Transverse colon (tissue), 4 donors: Measurements from ENCODE around the gene OR51M1.

Experiments
- EP300 ChIP-seq: sonication (generic); formaldehyde crosslinking; IDR thresholded peaks from one replicate; pipeline ENCODE4 v1.6.1; 2017; ENCODE audit warnings: antibody characterized with exemption, low read depth
- POLR2AphosphoS5 ChIP-seq, 3 donors: sonication (generic); formaldehyde crosslinking; IDR thresholded peaks; one replicate each; pipeline ENCODE4 v1.6.1; 2016; ENCODE audit warnings: antibody characterized with exemption in 3 of 3
- TF ChIP-seq, protein P1 (sequence below), 5 experiments: fragments of 200-600 bp in 3 of 5; fragments of 450-650 bp in 2 of 5; sonication (generic) in 3 of 5; IDR thresholded peaks; 1 replicate in 2 of 5; 2 replicates in 3 of 5; pipeline ENCODE4 v1.5.1; 2016 to 2017; ENCODE audit warnings: antibody characterized with exemption in 5 of 5, inconsistent platforms in 3 of 5, mild to moderate bottlenecking in 2 of 5, moderate library complexity in 1 of 5

DNA sequence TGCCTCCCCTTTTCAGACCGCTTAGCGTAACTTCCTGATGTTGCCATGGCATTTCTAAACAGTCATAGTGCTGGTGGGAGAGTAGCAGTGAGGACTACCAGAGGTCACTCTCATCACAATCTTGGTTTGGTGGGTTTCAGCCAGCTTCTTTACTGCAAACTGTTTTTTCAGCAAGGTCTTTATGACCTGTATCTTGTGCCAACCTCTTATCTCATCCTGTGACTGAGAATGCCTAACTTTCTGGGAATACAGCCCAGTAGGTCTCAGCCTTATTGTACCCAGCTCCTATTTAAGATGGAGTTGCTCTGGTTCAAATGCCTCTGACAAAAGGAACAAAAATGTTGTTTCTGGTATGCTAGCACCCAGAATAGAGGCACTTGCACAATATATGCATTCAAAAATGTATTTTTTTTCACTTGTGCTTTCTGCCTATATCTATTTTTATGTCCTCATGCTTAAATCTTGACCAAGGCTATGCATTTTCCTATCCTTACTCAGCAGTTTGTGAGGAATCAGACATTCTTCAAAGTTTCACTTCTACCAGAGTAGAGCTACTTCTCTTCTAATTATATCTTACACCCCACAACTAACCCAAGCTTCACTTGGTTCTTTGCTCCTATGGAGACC, 16.1 kb upstream of the OR51M1 start:
- TF ChIP-seq, protein P1, sequence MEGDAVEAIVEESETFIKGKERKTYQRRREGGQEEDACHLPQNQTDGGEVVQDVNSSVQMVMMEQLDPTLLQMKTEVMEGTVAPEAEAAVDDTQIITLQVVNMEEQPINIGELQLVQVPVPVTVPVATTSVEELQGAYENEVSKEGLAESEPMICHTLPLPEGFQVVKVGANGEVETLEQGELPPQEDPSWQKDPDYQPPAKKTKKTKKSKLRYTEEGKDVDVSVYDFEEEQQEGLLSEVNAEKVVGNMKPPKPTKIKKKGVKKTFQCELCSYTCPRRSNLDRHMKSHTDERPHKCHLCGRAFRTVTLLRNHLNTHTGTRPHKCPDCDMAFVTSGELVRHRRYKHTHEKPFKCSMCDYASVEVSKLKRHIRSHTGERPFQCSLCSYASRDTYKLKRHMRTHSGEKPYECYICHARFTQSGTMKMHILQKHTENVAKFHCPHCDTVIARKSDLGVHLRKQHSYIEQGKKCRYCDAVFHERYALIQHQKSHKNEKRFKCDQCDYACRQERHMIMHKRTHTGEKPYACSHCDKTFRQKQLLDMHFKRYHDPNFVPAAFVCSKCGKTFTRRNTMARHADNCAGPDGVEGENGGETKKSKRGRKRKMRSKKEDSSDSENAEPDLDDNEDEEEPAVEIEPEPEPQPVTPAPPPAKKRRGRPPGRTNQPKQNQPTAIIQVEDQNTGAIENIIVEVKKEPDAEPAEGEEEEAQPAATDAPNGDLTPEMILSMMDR (IDR thresholded peaks at IDR 0.05) = no peak
- TF ChIP-seq POLR2AphosphoS5 (IDR thresholded peaks at IDR 0.05) = no peak
- TF ChIP-seq EP300 = no peak
